Activated CD8-positive, alpha-beta memory T cell treated with anti-CD3 and anti-CD28 coated beads, Interleukin-2, amount 50 U/mL, for 48 hours (primary cell): ENCODE results near the gene AP4M1.
"Not testable (repeated sequence)": the region's sequence is repeated elsewhere in the genome, so short reads cannot be mapped to it uniquely, and the experiment has no call there.

Experiments used
- DNase-seq: peaks from one replicate; pipeline ENCODE4 v3.0.0-alpha.2; 2020

The AP4M1 gene

DNA sequence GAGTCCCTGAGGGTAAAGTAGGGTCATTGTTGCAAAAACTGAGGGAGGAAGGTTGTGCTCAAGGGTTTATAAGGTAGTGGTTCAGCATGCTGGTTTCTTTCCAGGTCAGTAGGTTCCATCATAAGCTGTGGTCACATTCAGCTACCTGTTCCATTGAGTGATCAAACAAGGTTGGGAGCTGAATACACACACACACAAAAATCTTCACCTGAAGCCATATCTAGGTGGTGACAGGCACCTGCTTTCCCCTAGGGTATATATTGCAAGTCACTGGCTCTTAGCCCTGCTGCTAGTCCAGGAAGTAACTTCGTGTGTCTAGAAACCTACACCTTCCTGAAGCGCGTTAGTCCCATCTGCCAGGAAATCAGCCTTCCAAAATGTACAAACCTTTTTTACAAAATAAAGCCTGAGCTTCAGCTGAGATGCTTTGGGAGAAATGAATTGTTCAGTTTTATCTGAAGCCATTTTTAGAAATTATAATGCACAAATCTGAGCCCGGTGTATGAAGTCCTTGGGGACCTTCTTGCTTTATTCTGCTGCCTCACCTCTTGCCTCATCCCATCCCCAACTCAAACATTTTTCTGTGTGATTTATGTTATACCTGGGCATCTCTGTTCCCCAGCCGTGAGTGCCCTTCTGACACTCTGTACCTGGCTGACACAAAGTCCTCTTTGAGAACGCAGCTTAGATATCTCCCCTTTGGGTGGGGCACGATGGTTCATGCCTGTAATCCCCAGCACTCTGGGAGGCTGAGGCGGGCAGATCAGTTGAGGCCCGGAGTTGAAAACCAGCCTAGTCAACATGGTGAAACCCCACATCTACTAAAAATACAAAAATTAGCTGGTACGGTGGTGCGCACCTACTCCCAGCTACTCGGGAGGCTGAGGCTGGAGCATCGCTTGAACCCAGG is 36.7 kb downstream of the AP4M1 start:
- DNase-seq: no peak

- DNase-seq: no peak
Observed at GRCh38 chr7:100141555-100141949, 40.1 kb downstream of the AP4M1 start.

DNA sequence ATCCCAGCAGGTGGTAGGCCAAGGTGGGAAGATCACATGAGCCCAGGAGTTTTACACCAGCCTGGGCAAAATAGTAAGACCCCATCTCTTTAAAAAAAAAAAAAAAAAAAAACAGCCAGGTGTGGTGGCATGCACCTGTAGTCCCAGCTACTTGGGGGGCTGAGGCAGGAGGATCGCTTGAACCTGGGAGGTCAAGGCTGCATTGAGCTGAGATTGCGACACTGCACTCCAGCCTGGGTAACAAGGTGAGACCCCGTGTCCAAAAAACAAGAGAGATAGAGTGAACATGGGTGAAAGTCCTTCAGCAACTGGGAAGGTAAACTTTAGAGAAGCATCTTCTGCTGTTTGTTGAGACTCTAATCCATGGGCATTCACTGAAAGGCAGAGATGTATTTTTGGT is 41.0 kb downstream of the AP4M1 start:
- DNase-seq: no peak

- not testable (repeated sequence) for DNase-seq
Observed at GRCh38 chr7:100146350-100146749, 44.9 kb downstream of the AP4M1 start.

DNA sequence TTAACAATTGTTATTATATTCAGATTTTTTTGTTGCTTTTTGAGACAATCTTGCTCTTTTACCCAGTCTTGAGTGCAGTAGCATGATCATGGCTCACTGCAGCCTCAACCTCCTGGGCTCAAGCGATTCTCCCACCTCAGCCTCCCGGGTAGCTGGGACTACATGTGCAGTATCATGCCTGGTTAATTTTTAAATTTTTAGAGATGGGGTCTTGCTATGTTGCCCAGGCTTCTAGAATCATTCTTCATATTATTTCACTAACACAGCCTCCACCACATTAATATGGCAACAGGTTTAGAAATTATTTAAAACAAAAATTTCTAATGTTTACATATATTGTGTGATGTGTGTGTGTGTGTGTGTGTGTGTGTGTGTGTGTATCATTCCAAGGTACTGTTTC is 45.8 kb downstream of the AP4M1 start:
- DNase-seq: no peak

- no peak for DNase-seq
Observed at GRCh38 chr7:100148225-100148558, 46.7 kb downstream of the AP4M1 start.

GRCh38 chr7:100148559-100149328 is 47.3 kb downstream of the AP4M1 start, which contains the start of gene LAMTOR4:
Gene LAMTOR4, plus strand, starts transcription at chr7:100148918. Its CDS starts 55 bp downstream, at chr7:100148973.
- DNase-seq: peak; percentile 96

- DNase-seq: no peak
Observed at GRCh38 chr7:100152404-100152803, 51.0 kb downstream of the AP4M1 start.

DNA sequence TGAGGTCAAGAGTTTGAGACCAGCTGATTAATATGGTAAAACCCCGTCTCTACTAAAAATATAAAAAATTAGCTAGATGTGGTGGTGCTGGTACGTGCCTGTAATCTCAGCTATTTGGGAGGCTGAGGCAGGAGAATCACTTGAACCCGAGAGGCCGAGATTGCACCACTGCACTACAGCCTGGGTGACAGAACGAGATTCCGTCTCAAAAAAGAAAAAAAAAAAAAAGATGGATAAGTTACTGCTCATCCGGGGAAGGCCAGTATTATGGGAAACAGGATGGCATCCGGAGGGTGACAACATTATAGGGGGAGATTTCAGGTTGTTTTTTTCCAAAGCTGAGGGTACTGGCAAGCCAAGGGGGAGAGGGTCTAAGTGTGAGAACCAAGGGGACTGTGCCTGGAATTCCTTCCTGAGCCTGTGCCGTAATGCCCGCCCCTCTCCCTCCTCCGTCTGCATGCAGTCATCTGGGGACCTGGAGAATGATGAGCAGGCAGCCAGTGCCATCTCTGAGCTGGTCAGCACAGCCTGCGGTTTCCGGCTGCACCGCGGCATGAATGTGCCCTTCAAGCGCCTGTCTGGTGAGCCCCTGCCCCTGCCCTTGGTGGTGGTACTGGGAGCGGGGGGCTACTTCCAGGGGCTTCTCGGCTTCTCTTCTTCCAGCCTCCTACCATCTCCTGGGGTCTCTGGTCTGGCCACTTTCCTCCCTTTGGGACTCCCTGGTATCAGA is 51.7 kb downstream of the AP4M1 start:
- DNase-seq: no peak

- no peak for DNase-seq
Observed at GRCh38 chr7:100153708-100154535, 52.5 kb downstream of the AP4M1 start.

- no peak for DNase-seq
Observed at GRCh38 chr7:100154651-100155491, 53.4 kb downstream of the AP4M1 start.

DNA sequence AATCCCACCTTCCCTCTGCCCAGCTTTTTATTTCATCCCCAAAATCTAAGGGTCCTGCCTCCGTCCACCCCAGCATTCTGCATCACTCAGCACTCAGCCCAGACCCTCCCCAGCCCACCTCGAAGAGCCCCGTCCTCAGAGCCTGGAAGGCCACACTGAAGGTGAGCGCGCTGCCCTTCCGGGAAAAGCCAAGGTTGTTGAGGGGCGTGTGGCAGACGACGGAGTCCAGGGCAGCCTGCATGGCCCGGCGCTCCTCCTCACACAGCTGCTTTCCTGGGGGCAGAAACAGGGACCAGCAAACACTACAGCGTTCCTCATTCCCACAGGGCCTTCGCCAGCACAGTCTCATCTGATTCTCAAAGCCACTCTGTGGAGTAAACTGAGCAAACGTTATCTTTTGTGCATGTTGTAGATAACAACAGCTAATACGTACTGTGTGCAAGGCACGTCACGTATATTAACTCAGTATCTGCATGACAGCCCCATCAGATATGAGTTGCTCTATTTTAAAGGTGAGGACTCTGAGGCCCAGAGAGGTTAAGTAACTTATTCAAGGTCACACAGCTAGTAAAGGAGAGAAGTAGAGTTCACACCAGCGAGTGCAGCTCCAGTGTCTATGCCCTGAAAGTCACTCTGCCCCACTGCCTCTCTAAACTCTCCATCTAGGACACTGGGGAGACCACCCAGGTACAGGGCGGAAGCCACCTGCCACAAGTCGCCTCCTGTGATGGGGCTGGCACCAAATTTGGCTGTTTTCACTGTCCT is 54.3 kb downstream of the AP4M1 start:
- DNase-seq: no peak

- DNase-seq: no peak
Observed at GRCh38 chr7:100156331-100157068, 55.1 kb downstream of the AP4M1 start.

- no peak for DNase-seq
Observed at GRCh38 chr7:100157069-100157333, 55.6 kb downstream of the AP4M1 start.

- no peak for DNase-seq
Observed at GRCh38 chr7:100157334-100158228, 56.1 kb downstream of the AP4M1 start.
